Hepatocyte (in vitro differentiated cells): ENCODE data around the gene CRACDL. TPM values are rescaled to one million over a fixed set of nuclear protein-coding genes. Genes with fewer than 3 reads are reported as not detected.

Experiments used
- DNase-seq: peaks from one replicate; pipeline ENCODE4 v3.0.0-alpha.2; 2016; ENCODE audit warnings: low spot score
- H2AFZ ChIP-seq: fragments of 200-600 bp; sonication (generic); 2 replicates; pipeline ENCODE4 v1.6.0; 2016; ENCODE audit warnings: antibody characterized with exemption, mild to moderate bottlenecking
- H3K27ac ChIP-seq: fragments of 200-600 bp; sonication (generic); 2 replicates; pipeline ENCODE4 v1.5.1; 2016; ENCODE audit warnings: mild to moderate bottlenecking
- H3K27me3 ChIP-seq: fragments of 200-600 bp; sonication (generic); 2 replicates; pipeline ENCODE4 v1.6.1; 2016
- H3K36me3 ChIP-seq: fragments of 200-600 bp; sonication (generic); replicated peaks from 2 replicates; pipeline ENCODE4 v1.5.1; 2016; ENCODE audit warnings: low read depth; ENCODE audit not compliant: insufficient read depth
- H3K4me1 ChIP-seq: fragments of 200-600 bp; sonication (generic); 2 replicates; pipeline ENCODE4 v1.5.1; 2016; ENCODE audit warnings: mild to moderate bottlenecking, moderate library complexity; ENCODE audit not compliant: insufficient read depth
- H3K4me2 ChIP-seq: fragments of 200-600 bp; sonication (generic); 2 replicates; pipeline ENCODE4 v1.6.0; 2016
- H3K4me3 ChIP-seq: fragments of 200-600 bp; sonication (generic); 2 replicates; pipeline ENCODE4 v1.5.1; 2016; ENCODE audit warnings: mild to moderate bottlenecking
- H3K79me2 ChIP-seq: fragments of 200-600 bp; sonication (generic); 2 replicates; pipeline ENCODE4 v1.6.0; 2017; ENCODE audit warnings: mild to moderate bottlenecking
- H3K9me2 ChIP-seq: fragments of 200-600 bp; sonication (generic); replicated peaks from 2 replicates; pipeline ENCODE4 v1.6.0; 2017; ENCODE audit warnings: mild to moderate bottlenecking; ENCODE audit not compliant: insufficient read depth
- H3K9me3 ChIP-seq: fragments of 200-600 bp; sonication (generic); 2 replicates; pipeline ENCODE4 v1.5.1; 2016; ENCODE audit warnings: low read depth, mild to moderate bottlenecking
- H4K20me1 ChIP-seq: fragments of 200-600 bp; sonication (generic); 2 replicates; pipeline ENCODE4 v1.6.0; 2016; ENCODE audit warnings: mild to moderate bottlenecking; ENCODE audit not compliant: insufficient read depth, poor library complexity, severe bottlenecking
- CTCF ChIP-seq: fragments of 200-600 bp; sonication (generic); IDR thresholded peaks from 2 replicates; pipeline ENCODE4 v1.5.1; 2016; ENCODE audit warnings: antibody characterized with exemption, mild to moderate bottlenecking; ENCODE audit not compliant: poor library complexity
- EZH2 ChIP-seq: fragments of 200-600 bp; sonication (generic); IDR thresholded peaks from 2 replicates; pipeline ENCODE4 v1.6.1; 2016; ENCODE audit warnings: antibody characterized with exemption, mild to moderate bottlenecking, borderline replicate concordance
- EZH2phosphoT487 ChIP-seq: fragments of 200-600 bp; sonication (generic); IDR thresholded peaks from one replicate; pipeline ENCODE4 v1.6.1; 2018; ENCODE audit warnings: antibody characterized with exemption, mild to moderate bottlenecking, low read depth, moderate library complexity; ENCODE audit not compliant: unreplicated experiment, severe bottlenecking
- WGBS: methylation state at CpG from one replicate; pipeline ENCODE4 v1.1.6; 2016; ENCODE audit warnings: low lambda C conversion rate; ENCODE audit errors: missing lambda C conversion rate; 5-methylcytosine and 5-hydroxymethylcytosine counted together
- polyA plus RNA-seq: library from polyadenylated mRNA; unstranded; fragments of >200 nt; fragmentation: Nextera tagmentation; extraction: Ambion mirVana; gene quantifications from 2 replicates; pipeline ENCODE4 v1.2.1, GENCODE V29; 2016
- total RNA-seq: library from RNA; depleted of rRNA; stranded (reverse); fragments of >200 nt; gene quantifications from 2 replicates; pipeline ENCODE4 v1.2.3, GENCODE V29; 2014

CRACDL gene
- total and polyA plus RNA-seq, 2 experiments from 2014 or later = 0.47 to 1.4 TPM

- Histone ChIP-seq H2AFZ (no peak overlapping the region), H4K20me1 (no peaks in the 10 kb centered on the region), H3K4me1 (no peaks in the 10 kb centered on the region), H3K9me2 (no peaks in the 10 kb centered on the region), H3K27me3 (no peaks in the 10 kb centered on the region), H3K36me3 (no peaks in the 10 kb centered on the region), H3K4me3 (no peak overlapping the region), H3K4me2 (no peak overlapping the region), H3K79me2 (no peaks in the 10 kb centered on the region), H3K27ac (no peak overlapping the region), H3K9me3 (no peaks in the 10 kb centered on the region)
- DNase-seq = no peak
- TF ChIP-seq EZH2 = no peak
- TF ChIP-seq EZH2phosphoT487 = no peak
- no peak for TF ChIP-seq CTCF
- WGBS = 94% methylated on average over 9 of the region's 9 CpGs
These were observed 40.1 kb downstream of the CRACDL start for GRCh38 chr2:98895901-98896300.

GRCh38 chr2:98895221-98895620 is 40.8 kb downstream of the CRACDL start:
- H3K4me2 ChIP-seq = no peak overlapping the region
- H3K9me3 ChIP-seq = no peaks in the 10 kb centered on the region
- no peak for DNase-seq
- no peak overlapping the region for H3K27ac ChIP-seq
- H4K20me1 ChIP-seq = no peaks in the 10 kb centered on the region
- no peak overlapping the region for H2AFZ ChIP-seq
- 95% methylated on average over 7 of the region's 7 CpGs for WGBS
- no peaks in the 10 kb centered on the region for H3K36me3 ChIP-seq
- no peaks in the 10 kb centered on the region for H3K79me2 ChIP-seq
- H3K4me3 ChIP-seq = no peak overlapping the region
- no peaks in the 10 kb centered on the region for H3K4me1 ChIP-seq
- no peaks in the 10 kb centered on the region for H3K27me3 ChIP-seq
- TF ChIP-seq CTCF (no peak), EZH2phosphoT487 (no peak), EZH2 (no peak)
- no peaks in the 10 kb centered on the region for H3K9me2 ChIP-seq

GRCh38 chr2:98894331-98895000 is 41.6 kb downstream of the CRACDL start:
- Histone ChIP-seq H3K4me2 (no peak overlapping the region), H3K36me3 (no peaks in the 10 kb centered on the region), H2AFZ (no peak overlapping the region), H3K27ac (no peak overlapping the region), H3K9me3 (no peaks in the 10 kb centered on the region), H4K20me1 (no peaks in the 10 kb centered on the region), H3K4me1 (no peaks in the 10 kb centered on the region), H3K79me2 (no peaks in the 10 kb centered on the region), H3K9me2 (no peaks in the 10 kb centered on the region), H3K27me3 (no peaks in the 10 kb centered on the region), H3K4me3 (no peak overlapping the region)
- no peak for TF ChIP-seq EZH2phosphoT487
- TF ChIP-seq CTCF = no peak
- no peak for TF ChIP-seq EZH2
- no peak for DNase-seq
- 93% methylated on average over 11 of the region's 11 CpGs for WGBS
